T-helper 1 cell treated with Interleukin-12 subunit alpha and Interleukin-12 subunit beta and Interleukin-4 antibody, amounts not matched to agents 30 μg/mL and 1 μg/mL, for 36 hours (primary cell): ENCODE measurements around the gene MAP3K5.
"Not testable (repeated sequence)": the region's sequence is repeated elsewhere in the genome, so short reads cannot be mapped to it uniquely, and the experiment has no call there.

ENCODE experiments used
- H3K27ac Mint-ChIP-seq: one replicate; pipeline ENCODE4 v1.8.0; 2021; ENCODE audit warnings: mild to moderate bottlenecking, mixed read lengths
- H3K27me3 Mint-ChIP-seq: one replicate; pipeline ENCODE4 v1.8.0; 2021; ENCODE audit warnings: low read depth, mixed read lengths
- H3K36me3 Mint-ChIP-seq: one replicate; pipeline ENCODE4 v1.8.0; 2021; ENCODE audit warnings: low read depth, mixed read lengths
- H3K4me1 Mint-ChIP-seq: one replicate; pipeline ENCODE4 v1.8.0; 2021; ENCODE audit warnings: low read depth, mixed read lengths
- H3K4me3 Mint-ChIP-seq: one replicate; pipeline ENCODE4 v1.8.0; 2021; ENCODE audit warnings: mild to moderate bottlenecking, moderate library complexity, mixed read lengths
- H3K9me3 Mint-ChIP-seq: one replicate; pipeline ENCODE4 v1.8.0; 2021; ENCODE audit warnings: mixed read lengths

MAP3K5 gene

GRCh38 chr6:136720045-136720770 lies 72.1 kb downstream of the MAP3K5 start:
- Mint-ChIP-seq H3K27ac (peak overlapping the region; percentile 33), H3K4me3 (peak overlapping the region; percentile 55), H3K4me1 (peaks cover 54% of the 10 kb centered on the region)

GRCh38 chr6:136719280-136720044 lies 72.8 kb downstream of the MAP3K5 start:
- H3K4me1 Mint-ChIP-seq, result peaks cover 53% of the 10 kb centered on the region
- H3K36me3 Mint-ChIP-seq, result peaks cover 20% of the 10 kb centered on the region
- peak overlapping the region; percentile 12 for H3K4me3 Mint-ChIP-seq
- peaks cover 4% of the 10 kb centered on the region for H3K9me3 Mint-ChIP-seq
- no peaks in the 10 kb centered on the region for H3K27me3 Mint-ChIP-seq
- H3K27ac Mint-ChIP-seq, result peak overlapping the region; percentile 33

More at GRCh38 chr6:136720045-136720770, 72.1 kb downstream of the MAP3K5 start:
- peaks cover 4% of the 10 kb centered on the region for H3K9me3 Mint-ChIP-seq
- H3K27me3 Mint-ChIP-seq, result no peaks in the 10 kb centered on the region
- H3K36me3 Mint-ChIP-seq, result peaks cover 18% of the 10 kb centered on the region

GRCh38 chr6:136718476-136718875 lies 73.8 kb downstream of the MAP3K5 start:
- Mint-ChIP-seq H3K36me3 (peaks cover 20% of the 10 kb centered on the region), H3K4me3 (no peak overlapping the region), H3K9me3 (peaks cover 4% of the 10 kb centered on the region), H3K4me1 (peaks cover 47% of the 10 kb centered on the region), H3K27me3 (no peaks in the 10 kb centered on the region), H3K27ac (no peak overlapping the region)

GRCh38 chr6:136717716-136717990 lies 74.6 kb downstream of the MAP3K5 start:
- peaks cover 51% of the 10 kb centered on the region for H3K4me1 Mint-ChIP-seq
- peaks cover 7% of the 10 kb centered on the region for H3K9me3 Mint-ChIP-seq
- no peaks in the 10 kb centered on the region for H3K27me3 Mint-ChIP-seq
- no peak overlapping the region for H3K4me3 Mint-ChIP-seq
- peaks cover 26% of the 10 kb centered on the region for H3K36me3 Mint-ChIP-seq
- H3K27ac Mint-ChIP-seq, result no peak overlapping the region

- peaks cover 24% of the 10 kb centered on the region for H3K36me3 Mint-ChIP-seq
- no peak overlapping the region for H3K27ac Mint-ChIP-seq
- peaks cover 7% of the 10 kb centered on the region for H3K9me3 Mint-ChIP-seq
- no peaks in the 10 kb centered on the region for H3K27me3 Mint-ChIP-seq
- H3K4me1 Mint-ChIP-seq, result peaks cover 50% of the 10 kb centered on the region
- H3K4me3 Mint-ChIP-seq, result no peak overlapping the region
These were observed 75.2 kb downstream of the MAP3K5 start for GRCh38 chr6:136716917-136717715.

- not testable (repeated sequence) for H3K4me3 Mint-ChIP-seq, H3K27ac Mint-ChIP-seq, H3K27me3 Mint-ChIP-seq, H3K9me3 Mint-ChIP-seq
- Mint-ChIP-seq H3K4me1 (peaks cover 26% of the 10 kb centered on the region), H3K36me3 (peaks cover 22% of the 10 kb centered on the region)
These were observed 79.6 kb downstream of the MAP3K5 start for GRCh38 chr6:136712642-136713041.

- peaks cover 27% of the 10 kb centered on the region for H3K36me3 Mint-ChIP-seq
- H3K27me3 Mint-ChIP-seq, result no peaks in the 10 kb centered on the region
- peaks cover 27% of the 10 kb centered on the region for H3K4me1 Mint-ChIP-seq
- H3K4me3 Mint-ChIP-seq, result no peak overlapping the region
- peaks cover 4% of the 10 kb centered on the region for H3K9me3 Mint-ChIP-seq
- no peak overlapping the region for H3K27ac Mint-ChIP-seq
These were observed 80.6 kb downstream of the MAP3K5 start for GRCh38 chr6:136711644-136712043.

- Mint-ChIP-seq H3K4me3 (no peak overlapping the region), H3K36me3 (peaks cover 28% of the 10 kb centered on the region), H3K9me3 (peaks cover 4% of the 10 kb centered on the region), H3K4me1 (peaks cover 28% of the 10 kb centered on the region), H3K27me3 (no peaks in the 10 kb centered on the region), H3K27ac (no peak overlapping the region)
These were observed 81.3 kb downstream of the MAP3K5 start for GRCh38 chr6:136710877-136711552.

- H3K36me3 Mint-ChIP-seq, result peaks cover 24% of the 10 kb centered on the region
- no peak overlapping the region for H3K4me3 Mint-ChIP-seq
- H3K4me1 Mint-ChIP-seq, result peaks cover 25% of the 10 kb centered on the region
- H3K27ac Mint-ChIP-seq, result no peak overlapping the region
- peaks cover 4% of the 10 kb centered on the region for H3K9me3 Mint-ChIP-seq
- no peaks in the 10 kb centered on the region for H3K27me3 Mint-ChIP-seq
These were observed 82.8 kb downstream of the MAP3K5 start for GRCh38 chr6:136709429-136709828.

GRCh38 chr6:136706430-136706829 lies 85.8 kb downstream of the MAP3K5 start:
- Mint-ChIP-seq H3K9me3 (no peaks in the 10 kb centered on the region), H3K27me3 (no peaks in the 10 kb centered on the region), H3K36me3 (peaks cover 25% of the 10 kb centered on the region), H3K4me1 (peaks cover 27% of the 10 kb centered on the region), H3K4me3 (no peak overlapping the region), H3K27ac (no peak overlapping the region)

GRCh38 chr6:136703331-136703865 lies 88.9 kb downstream of the MAP3K5 start:
- Mint-ChIP-seq H3K4me3 (no peak overlapping the region), H3K4me1 (peaks cover 45% of the 10 kb centered on the region), H3K27ac (no peak overlapping the region), H3K9me3 (no peaks in the 10 kb centered on the region), H3K27me3 (no peaks in the 10 kb centered on the region), H3K36me3 (peaks cover 32% of the 10 kb centered on the region)

GRCh38 chr6:136701045-136701444 lies 91.2 kb downstream of the MAP3K5 start:
- no peaks in the 10 kb centered on the region for H3K9me3 Mint-ChIP-seq
- H3K4me1 Mint-ChIP-seq, result peaks cover 40% of the 10 kb centered on the region
- H3K27me3 Mint-ChIP-seq, result no peaks in the 10 kb centered on the region
- no peak overlapping the region for H3K27ac Mint-ChIP-seq
- H3K4me3 Mint-ChIP-seq, result no peak overlapping the region
- peaks cover 31% of the 10 kb centered on the region for H3K36me3 Mint-ChIP-seq

GRCh38 chr6:136699358-136699757 lies 92.9 kb downstream of the MAP3K5 start:
- H3K4me1 Mint-ChIP-seq, result peaks cover 41% of the 10 kb centered on the region

GRCh38 chr6:136696783-136697364 lies 95.4 kb downstream of the MAP3K5 start:
- no peak overlapping the region for H3K4me3 Mint-ChIP-seq
- no peak overlapping the region for H3K27ac Mint-ChIP-seq
- peaks cover 41% of the 10 kb centered on the region for H3K36me3 Mint-ChIP-seq
- peaks cover 35% of the 10 kb centered on the region for H3K4me1 Mint-ChIP-seq
- no peaks in the 10 kb centered on the region for H3K27me3 Mint-ChIP-seq
- no peaks in the 10 kb centered on the region for H3K9me3 Mint-ChIP-seq

More at GRCh38 chr6:136699358-136699757, 92.9 kb downstream of the MAP3K5 start:
- Mint-ChIP-seq H3K27ac (no peak overlapping the region), H3K4me3 (no peak overlapping the region), H3K27me3 (no peaks in the 10 kb centered on the region), H3K9me3 (no peaks in the 10 kb centered on the region), H3K36me3 (peaks cover 36% of the 10 kb centered on the region)
